ENCODE results near the gene TMEM220.

TMEM220 gene

DNA sequence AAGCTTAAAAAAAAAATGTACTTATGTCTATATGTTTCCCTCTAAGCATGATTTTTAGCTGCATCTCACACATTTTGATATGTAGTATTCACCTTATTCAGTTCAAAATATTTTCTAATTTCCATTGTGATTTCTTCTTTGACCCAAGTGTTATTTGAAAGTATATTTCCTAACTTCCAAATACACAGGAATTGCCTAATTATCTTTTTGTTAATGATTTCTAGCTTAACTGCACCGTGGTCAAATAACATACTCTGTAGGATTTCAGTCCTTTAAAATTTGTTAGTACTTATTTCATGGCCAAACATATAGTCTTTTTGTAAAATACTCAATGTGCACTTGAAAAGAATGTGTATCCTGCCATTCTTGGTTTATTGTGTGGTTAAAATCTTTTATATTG lies 11.3 kb downstream of the TMEM220 start:
- TF ChIP-seq, protein P1, sequence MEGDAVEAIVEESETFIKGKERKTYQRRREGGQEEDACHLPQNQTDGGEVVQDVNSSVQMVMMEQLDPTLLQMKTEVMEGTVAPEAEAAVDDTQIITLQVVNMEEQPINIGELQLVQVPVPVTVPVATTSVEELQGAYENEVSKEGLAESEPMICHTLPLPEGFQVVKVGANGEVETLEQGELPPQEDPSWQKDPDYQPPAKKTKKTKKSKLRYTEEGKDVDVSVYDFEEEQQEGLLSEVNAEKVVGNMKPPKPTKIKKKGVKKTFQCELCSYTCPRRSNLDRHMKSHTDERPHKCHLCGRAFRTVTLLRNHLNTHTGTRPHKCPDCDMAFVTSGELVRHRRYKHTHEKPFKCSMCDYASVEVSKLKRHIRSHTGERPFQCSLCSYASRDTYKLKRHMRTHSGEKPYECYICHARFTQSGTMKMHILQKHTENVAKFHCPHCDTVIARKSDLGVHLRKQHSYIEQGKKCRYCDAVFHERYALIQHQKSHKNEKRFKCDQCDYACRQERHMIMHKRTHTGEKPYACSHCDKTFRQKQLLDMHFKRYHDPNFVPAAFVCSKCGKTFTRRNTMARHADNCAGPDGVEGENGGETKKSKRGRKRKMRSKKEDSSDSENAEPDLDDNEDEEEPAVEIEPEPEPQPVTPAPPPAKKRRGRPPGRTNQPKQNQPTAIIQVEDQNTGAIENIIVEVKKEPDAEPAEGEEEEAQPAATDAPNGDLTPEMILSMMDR (IDR thresholded peaks at IDR 0.05; ENCODE audit: insufficient read depth, low read depth, low read length, missing control alignments): no peak
- no peak for DNase-seq (ENCODE audit: low read depth)
- no peak overlapping the region for H3K4me3 ChIP-seq (ENCODE audit: low read depth, low read length)

DNA sequence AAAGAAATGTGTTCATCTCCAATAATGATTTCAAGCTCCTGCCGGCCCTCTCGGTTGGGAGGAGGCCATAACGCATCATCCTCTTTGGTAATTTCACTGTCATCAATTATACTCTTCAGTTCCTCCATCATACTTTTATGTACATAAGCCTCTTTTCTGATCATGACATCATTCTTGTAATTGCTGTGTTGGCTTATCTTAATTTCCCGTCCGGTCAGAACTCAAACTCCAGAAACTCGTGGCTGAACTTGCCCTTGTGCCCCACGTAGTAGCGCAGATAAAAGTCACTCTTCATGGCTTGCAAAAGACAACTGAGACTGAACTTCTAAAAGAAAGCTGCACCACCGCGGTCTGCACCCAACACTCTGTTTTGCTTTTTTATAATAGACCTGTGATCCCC lies 13.6 kb downstream of the TMEM220 start:
- no peak overlapping the region for H3K4me3 ChIP-seq (ENCODE audit: low read depth, low read length)
- TF ChIP-seq, protein P1 (IDR thresholded peaks at IDR 0.05; ENCODE audit: insufficient read depth, low read depth, low read length, missing control alignments): no peak
- DNase-seq (ENCODE audit: low read depth): no peak

DNA sequence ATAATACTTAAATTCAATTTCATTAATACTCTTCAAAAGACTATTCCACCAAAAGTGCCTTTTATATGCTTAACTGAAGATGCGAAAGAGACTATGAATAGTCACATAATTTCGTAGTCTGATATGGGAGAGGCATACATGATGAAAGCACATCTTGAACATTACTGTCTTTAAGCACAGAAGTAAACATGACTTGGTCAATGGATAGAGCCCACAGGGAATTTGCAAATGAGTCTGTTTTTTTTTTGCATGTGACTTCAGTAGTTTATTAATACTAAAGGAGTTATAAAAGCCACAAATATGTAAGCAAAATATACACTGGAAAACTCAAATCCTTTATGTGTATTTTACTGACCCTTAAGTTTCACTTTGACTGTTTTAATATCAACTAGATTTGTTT lies 16.5 kb downstream of the TMEM220 start:
- H3K4me3 ChIP-seq (ENCODE audit: low read depth, low read length): no peak overlapping the region
- TF ChIP-seq, protein P1 (IDR thresholded peaks at IDR 0.05; ENCODE audit: insufficient read depth, low read depth, low read length, missing control alignments): no peak
- no peak for DNase-seq (ENCODE audit: low read depth)

DNA sequence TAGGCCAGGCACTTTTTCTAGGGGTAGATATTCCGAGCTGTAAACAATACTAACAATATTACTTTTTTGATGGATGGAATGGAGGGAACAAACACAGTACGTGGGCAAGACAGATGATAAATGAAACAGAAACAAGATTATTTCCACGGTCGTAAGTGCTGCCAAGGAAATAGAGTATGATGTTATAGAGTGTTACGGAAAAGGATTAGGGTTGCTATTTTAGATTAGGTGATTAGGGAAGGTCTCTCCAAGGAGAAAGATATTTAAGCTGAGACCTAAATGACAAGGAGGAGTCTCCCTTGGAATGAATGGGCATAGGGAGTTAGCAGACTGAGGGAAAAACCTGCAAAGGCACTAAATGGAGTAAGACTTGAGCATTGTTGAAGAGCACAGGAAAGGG lies 24.1 kb downstream of the TMEM220 start:
- no peak overlapping the region for H3K4me3 ChIP-seq (ENCODE audit: low read depth, low read length)
- DNase-seq (ENCODE audit: low read depth): no peak
- TF ChIP-seq, protein P1 (IDR thresholded peaks at IDR 0.05; ENCODE audit: insufficient read depth, low read depth, low read length, missing control alignments): no peak

DNA sequence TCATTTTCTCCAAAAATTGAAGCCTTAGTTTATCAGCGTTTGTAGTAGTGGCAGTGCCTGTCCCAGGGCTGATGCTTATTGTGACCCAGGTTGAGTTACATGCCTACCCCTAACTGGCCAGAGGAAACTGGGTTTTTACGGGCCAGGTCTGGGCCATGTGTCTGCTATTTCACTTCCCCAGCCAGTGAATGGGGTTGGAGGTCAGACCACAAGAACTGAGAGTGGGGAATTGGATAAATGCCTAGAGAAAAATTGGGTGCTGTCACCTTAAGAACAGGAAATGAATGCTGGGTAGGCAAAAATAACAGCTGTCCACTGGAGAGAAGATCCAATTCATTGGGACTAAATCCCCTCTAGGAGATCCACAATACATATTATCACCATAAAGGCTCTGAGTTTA lies 27.2 kb downstream of the TMEM220 start:
- H3K4me3 ChIP-seq (ENCODE audit: low read depth, low read length): no peak overlapping the region
- TF ChIP-seq, protein P1 (IDR thresholded peaks at IDR 0.05; ENCODE audit: insufficient read depth, low read depth, low read length, missing control alignments): no peak
- peak; percentile 27 for DNase-seq (ENCODE audit: low read depth)

DNA sequence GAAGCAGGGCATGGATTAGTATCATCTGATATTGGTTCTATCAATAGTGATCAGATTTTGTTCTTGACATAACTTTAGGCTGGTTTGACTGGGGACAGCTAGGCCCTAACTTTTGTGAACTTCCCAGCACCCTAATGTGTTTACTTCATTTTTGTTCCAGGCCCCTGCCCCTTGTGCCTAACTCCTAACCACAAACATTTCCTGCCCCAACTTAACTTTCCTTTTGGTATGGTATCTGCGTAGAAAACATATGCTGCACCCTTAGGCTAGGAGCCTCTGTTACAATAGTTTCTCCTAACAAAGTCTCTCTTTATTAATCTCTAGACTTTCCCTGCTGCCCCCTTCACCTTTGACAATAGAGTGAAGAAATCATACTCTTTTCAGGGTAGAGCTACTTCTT lies 30.0 kb downstream of the TMEM220 start:
- no peak overlapping the region for H3K4me3 ChIP-seq (ENCODE audit: low read depth, low read length)
- DNase-seq (ENCODE audit: low read depth): peak; percentile 28
- TF ChIP-seq, protein P1 (IDR thresholded peaks at IDR 0.05; ENCODE audit: insufficient read depth, low read depth, low read length, missing control alignments): no peak

DNA sequence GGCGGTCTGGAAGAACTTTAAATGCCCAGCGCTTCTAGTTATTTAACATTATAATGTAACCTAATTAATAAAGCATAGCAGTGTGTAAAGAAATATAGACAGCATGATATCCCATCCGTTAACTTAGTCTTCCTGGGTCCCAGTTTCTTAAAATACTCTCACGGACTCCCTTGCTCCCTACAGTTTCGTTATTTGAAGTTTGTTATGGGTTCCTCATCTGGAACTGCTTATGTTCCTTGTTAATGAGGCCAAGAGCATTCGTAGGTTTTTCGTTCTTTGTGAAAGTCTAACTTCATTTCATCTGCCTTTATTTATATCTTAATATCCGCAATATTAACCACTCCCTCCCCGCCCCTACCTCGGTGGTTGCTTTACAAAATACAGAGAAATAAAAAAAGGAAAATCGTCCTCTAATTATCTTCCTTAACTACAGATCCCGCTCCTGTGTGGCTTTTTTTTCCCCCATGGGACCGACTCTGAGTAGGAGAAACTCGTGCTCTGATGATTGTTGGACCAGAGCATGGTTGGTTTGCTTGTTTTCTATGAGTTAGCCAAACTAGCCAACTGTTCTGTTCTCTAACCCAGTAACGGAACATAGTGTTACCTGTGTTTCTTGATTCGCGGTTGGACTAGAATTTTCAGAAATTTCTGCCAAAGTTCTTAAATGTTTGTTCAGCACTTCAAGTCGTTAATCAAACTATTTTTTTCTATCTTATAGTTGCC lies 31.6 kb downstream of the TMEM220 start:
- TF ChIP-seq, protein P1 (IDR thresholded peaks at IDR 0.05; ENCODE audit: insufficient read depth, low read depth, low read length, missing control alignments): no peak
- peak overlapping the region; percentile 79 for H3K4me3 ChIP-seq (ENCODE audit: low read depth, low read length)
- peak; percentile 14 for DNase-seq (ENCODE audit: low read depth)

All from GM12865 (cell line).